ENCODE measurements around the gene SUCNR1. TPM values are rescaled to one million over a fixed set of nuclear protein-coding genes. Genes with fewer than 3 reads are reported as not detected.

Gene SUCNR1
- total RNA-seq, 4 donors from 2014 or later: 0.19 to 0.38 TPM; not detected in 2

- intact Hi-C loops (cut with DNase I): no loop called here
- no peaks in the 10 kb centered on the region for H3K36me3 ChIP-seq
- H3K27me3 ChIP-seq: no peaks in the 10 kb centered on the region
- H3K9me3 ChIP-seq: no peaks in the 10 kb centered on the region
- no peak for TF ChIP-seq POLR2A (IDR thresholded peaks at IDR 0.05)
- TF ChIP-seq CTCF (IDR thresholded peaks at IDR 0.05): no peak
- H3K4me3 ChIP-seq: no peak overlapping the region
- H3K27ac ChIP-seq: no peak overlapping the region
- peaks cover 0 to 20% (median 9%) of the 10 kb centered on the region in 3 donors for H3K4me1 ChIP-seq
- 89 to 92% methylated on average over 2 of the region's 2 CpGs for WGBS, 2 donors
- no peak for DNase-seq
These were observed 33.3 kb downstream of the SUCNR1 start for GRCh38 chr3:151906751-151907150.

DNA sequence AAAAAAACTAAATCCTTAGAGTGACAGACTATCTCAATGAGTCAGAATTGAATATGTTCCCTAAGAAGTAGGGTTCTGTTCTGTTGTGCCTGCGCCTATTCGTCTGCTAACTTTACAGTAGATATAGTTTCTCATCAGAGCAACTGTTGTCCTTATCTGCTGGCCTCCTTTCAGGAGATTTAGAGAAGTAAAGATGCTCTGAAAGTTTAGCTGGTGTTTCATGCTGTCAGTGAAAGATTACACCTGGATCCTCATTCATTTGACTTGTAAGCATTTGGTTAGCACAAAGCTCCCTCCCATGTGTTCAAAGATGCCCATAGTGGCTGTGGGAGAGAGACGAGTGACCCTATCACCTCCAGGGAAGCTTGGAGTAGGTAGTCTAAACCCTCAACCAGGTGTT, 35.0 kb downstream of the SUCNR1 start:
- intact Hi-C loops (cut with DNase I): no loop called here
- DNase-seq: no peak
- 95 to 99% methylated on average over 3 of the region's 3 CpGs for WGBS, 2 donors
- H3K27ac ChIP-seq: no peak overlapping the region
- H3K4me3 ChIP-seq: no peak overlapping the region
- H3K27me3 ChIP-seq: no peaks in the 10 kb centered on the region
- no peaks in the 10 kb centered on the region for H3K36me3 ChIP-seq
- no peaks in the 10 kb centered on the region for H3K9me3 ChIP-seq
- TF ChIP-seq POLR2A (IDR thresholded peaks at IDR 0.05): no peak
- H3K4me1 ChIP-seq: peaks cover 0 to 9% (median 8%) of the 10 kb centered on the region in 3 donors

DNA sequence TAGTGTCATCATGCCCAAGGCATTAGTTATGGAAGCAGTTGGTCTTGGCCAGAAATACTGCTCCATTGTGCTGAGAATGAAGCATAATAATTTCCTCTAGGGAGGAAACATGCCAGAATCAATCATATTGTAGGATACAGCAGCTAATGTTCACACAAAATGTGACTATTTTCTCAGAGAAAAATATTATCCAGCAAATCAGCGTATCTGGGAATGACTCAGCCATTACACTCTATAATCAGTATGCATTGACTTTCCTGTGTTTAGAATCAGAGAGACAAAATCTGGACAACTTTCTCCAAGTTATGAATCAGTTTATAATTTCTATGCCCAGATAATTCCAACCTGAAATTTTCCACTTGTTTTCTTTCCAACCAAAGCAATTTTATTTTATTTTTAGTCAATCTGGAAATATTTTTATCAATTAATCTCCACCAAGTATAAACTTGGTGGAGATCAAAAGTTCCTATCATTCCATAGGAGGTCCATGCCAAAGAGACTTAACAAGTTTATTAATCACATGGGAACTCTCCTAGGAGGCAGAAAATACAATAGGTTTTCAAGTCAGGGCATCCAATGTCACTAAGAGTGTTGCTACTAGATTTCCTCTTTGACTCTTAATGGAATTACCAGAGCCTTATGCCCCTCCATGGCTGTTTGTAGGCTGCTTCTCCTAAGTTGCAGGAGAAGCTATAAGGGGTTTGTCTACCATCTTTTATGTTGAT, 36.4 kb downstream of the SUCNR1 start:
- no peaks in the 10 kb centered on the region for H3K36me3 ChIP-seq
- intact Hi-C loops (cut with DNase I): loop anchor here (10.0 kb wide), 1 partner anchor 465 kb away; no protein-coding TSS in a partner anchor
- H3K4me3 ChIP-seq: no peak overlapping the region
- no peak for TF ChIP-seq CTCF (IDR thresholded peaks at IDR 0.05)
- no peak for TF ChIP-seq POLR2A (IDR thresholded peaks at IDR 0.05)
- 14 to 29% methylated on average over 1 of the region's 1 CpG for WGBS, 2 donors
- H3K27ac ChIP-seq: no peak overlapping the region
- H3K9me3 ChIP-seq: no peaks in the 10 kb centered on the region
- no peaks in the 10 kb centered on the region for H3K4me1 ChIP-seq
- DNase-seq: no peak
- no peaks in the 10 kb centered on the region for H3K27me3 ChIP-seq

GRCh38 chr3:151911462-151911861, 38.0 kb downstream of the SUCNR1 start:
- DNase-seq: no peak
- H3K27ac ChIP-seq: no peak overlapping the region
- H3K9me3 ChIP-seq: no peaks in the 10 kb centered on the region
- no peak overlapping the region for H3K4me3 ChIP-seq
- intact Hi-C loops (cut with DNase I): loop anchor here (10.0 kb wide), 1 partner anchor 467 kb away; no protein-coding TSS in a partner anchor
- H3K4me1 ChIP-seq: no peaks in the 10 kb centered on the region
- H3K27me3 ChIP-seq: no peaks in the 10 kb centered on the region
- 86 to 88% methylated on average over 1 of the region's 1 CpG for WGBS, 2 donors
- no peaks in the 10 kb centered on the region for H3K36me3 ChIP-seq
- TF ChIP-seq POLR2A (IDR thresholded peaks at IDR 0.05): no peak
- TF ChIP-seq CTCF (IDR thresholded peaks at IDR 0.05): no peak

GRCh38 chr3:151912028-151912427, 38.6 kb downstream of the SUCNR1 start:
- H3K36me3 ChIP-seq: no peaks in the 10 kb centered on the region
- H3K4me1 ChIP-seq: no peaks in the 10 kb centered on the region
- no peak overlapping the region for H3K27ac ChIP-seq
- WGBS, 2 donors: 19 to 31% methylated on average over 1 of the region's 1 CpG
- no peaks in the 10 kb centered on the region for H3K27me3 ChIP-seq
- DNase-seq: no peak
- H3K9me3 ChIP-seq: no peaks in the 10 kb centered on the region
- TF ChIP-seq POLR2A (IDR thresholded peaks at IDR 0.05): no peak
- no peak for TF ChIP-seq CTCF (IDR thresholded peaks at IDR 0.05)
- H3K4me3 ChIP-seq: no peak overlapping the region
- intact Hi-C loops (cut with DNase I): loop anchor here (10.0 kb wide), 1 partner anchor 467 kb away; no protein-coding TSS in a partner anchor
